HEK293 (cell line): Measurements from ENCODE around the gene LYZL2.

Source experiments
- KLF1 ChIP-seq: fragments of 450-650 bp; formaldehyde crosslinking; IDR thresholded peaks from 2 replicates; pipeline ENCODE4 v1.5.1; 2016; ENCODE audit warnings: missing biosample characterization, missing genetic modification characterization
- OVOL3 ChIP-seq: fragments of 450-650 bp; formaldehyde crosslinking; IDR thresholded peaks from 2 replicates; pipeline ENCODE4 v1.5.1; 2016; ENCODE audit warnings: missing biosample characterization, missing genetic modification characterization
- WT1 ChIP-seq: fragments of 450-650 bp; formaldehyde crosslinking; IDR thresholded peaks from 2 replicates; pipeline ENCODE4 v1.5.1; 2016; ENCODE audit warnings: missing biosample characterization, missing genetic modification characterization
- ZBTB21 ChIP-seq: fragments of 450-650 bp; formaldehyde crosslinking; IDR thresholded peaks from 2 replicates; pipeline ENCODE4 v1.5.1; 2017; ENCODE audit warnings: missing biosample characterization, missing genetic modification characterization
- ZEB2 ChIP-seq: fragments of 450-650 bp; formaldehyde crosslinking; IDR thresholded peaks from 2 replicates; pipeline ENCODE4 v1.5.1; 2016; ENCODE audit warnings: missing biosample characterization, missing genetic modification characterization
- ZNF10 ChIP-seq: fragments of 450-650 bp; formaldehyde crosslinking; IDR thresholded peaks from 2 replicates; pipeline ENCODE4 v1.5.1; 2017; ENCODE audit warnings: missing biosample characterization, missing genetic modification characterization
- ZNF629 ChIP-seq: fragments of 450-650 bp; formaldehyde crosslinking; IDR thresholded peaks from 2 replicates; pipeline ENCODE4 v1.5.1; 2017; ENCODE audit warnings: missing biosample characterization, missing genetic modification characterization
- ZNF677 ChIP-seq: fragments of 450-650 bp; IDR thresholded peaks from 2 replicates; pipeline ENCODE4 v1.5.0; 2018; ENCODE audit warnings: missing biosample characterization, mild to moderate bottlenecking, missing genetic modification characterization, moderate library complexity
- ZNF830 ChIP-seq: fragments of 450-650 bp; IDR thresholded peaks from 2 replicates; pipeline ENCODE4 v1.5.0; 2018; ENCODE audit warnings: missing biosample characterization, missing genetic modification characterization, low read depth, mild to moderate bottlenecking, moderate library complexity
- TF ChIP-seq, protein P1 (sequence below): fragments of 450-650 bp; formaldehyde crosslinking; IDR thresholded peaks from 2 replicates; pipeline ENCODE4 v1.5.1; 2016; ENCODE audit warnings: missing biosample characterization, missing genetic modification characterization
- TF ChIP-seq, protein P2 (sequence below): fragments of 450-650 bp; formaldehyde crosslinking; IDR thresholded peaks from 2 replicates; pipeline ENCODE4 v1.5.1; 2016; ENCODE audit warnings: missing biosample characterization, missing genetic modification characterization, low read depth
- TF ChIP-seq, protein P3 (sequence below): fragments of 450-650 bp; formaldehyde crosslinking; IDR thresholded peaks from 2 replicates; pipeline ENCODE4 v1.5.1; 2016; ENCODE audit warnings: missing biosample characterization, missing genetic modification characterization, low read depth
- TF ChIP-seq, protein P4 (sequence below): fragments of 450-650 bp; formaldehyde crosslinking; IDR thresholded peaks from 2 replicates; pipeline ENCODE4 v1.5.1; 2016; ENCODE audit warnings: missing biosample characterization, missing genetic modification characterization

DNA sequence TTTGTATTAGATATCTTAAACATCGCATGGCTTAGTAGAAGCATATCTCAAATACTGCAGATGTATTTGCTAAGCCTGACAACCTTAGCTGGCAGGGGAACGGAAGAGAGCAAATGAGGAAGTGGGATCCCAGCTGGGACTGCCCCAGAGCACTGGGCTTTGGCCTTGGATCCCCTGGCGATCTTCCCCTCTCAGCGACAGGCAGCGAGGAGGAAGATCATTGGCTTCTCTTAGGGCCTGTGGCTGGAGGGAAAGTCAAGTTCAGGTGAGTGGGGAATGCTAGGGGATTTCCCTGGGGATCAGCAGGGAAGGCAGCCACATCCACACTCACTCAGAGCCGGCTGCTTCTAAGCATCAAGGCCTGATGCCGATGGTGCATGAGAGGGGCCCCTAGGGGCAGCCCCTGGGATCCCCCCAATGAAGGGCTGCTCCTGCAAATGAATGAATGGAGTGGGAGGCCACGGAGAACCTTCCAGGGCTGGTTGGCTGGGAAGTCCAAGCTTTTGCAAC lies 42.0 kb downstream of the LYZL2 start:
- TF ChIP-seq ZNF10 (tag by site-specific recombination) (no peak), ZEB2 (tag by site-specific recombination) (no peak), KLF1 (tag by site-specific recombination) (no peak), ZNF677 (tag by site-specific recombination) (no peak), ZNF830 (tag by site-specific recombination) (no peak), ZNF629 (tag by site-specific recombination) (no peak), OVOL3 (no peak), WT1 (no peak), ZBTB21 (tag by site-specific recombination) (no peak)
- TF ChIP-seq, protein P1, sequence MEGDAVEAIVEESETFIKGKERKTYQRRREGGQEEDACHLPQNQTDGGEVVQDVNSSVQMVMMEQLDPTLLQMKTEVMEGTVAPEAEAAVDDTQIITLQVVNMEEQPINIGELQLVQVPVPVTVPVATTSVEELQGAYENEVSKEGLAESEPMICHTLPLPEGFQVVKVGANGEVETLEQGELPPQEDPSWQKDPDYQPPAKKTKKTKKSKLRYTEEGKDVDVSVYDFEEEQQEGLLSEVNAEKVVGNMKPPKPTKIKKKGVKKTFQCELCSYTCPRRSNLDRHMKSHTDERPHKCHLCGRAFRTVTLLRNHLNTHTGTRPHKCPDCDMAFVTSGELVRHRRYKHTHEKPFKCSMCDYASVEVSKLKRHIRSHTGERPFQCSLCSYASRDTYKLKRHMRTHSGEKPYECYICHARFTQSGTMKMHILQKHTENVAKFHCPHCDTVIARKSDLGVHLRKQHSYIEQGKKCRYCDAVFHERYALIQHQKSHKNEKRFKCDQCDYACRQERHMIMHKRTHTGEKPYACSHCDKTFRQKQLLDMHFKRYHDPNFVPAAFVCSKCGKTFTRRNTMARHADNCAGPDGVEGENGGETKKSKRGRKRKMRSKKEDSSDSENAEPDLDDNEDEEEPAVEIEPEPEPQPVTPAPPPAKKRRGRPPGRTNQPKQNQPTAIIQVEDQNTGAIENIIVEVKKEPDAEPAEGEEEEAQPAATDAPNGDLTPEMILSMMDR: no peak
- TF ChIP-seq, protein P2, sequence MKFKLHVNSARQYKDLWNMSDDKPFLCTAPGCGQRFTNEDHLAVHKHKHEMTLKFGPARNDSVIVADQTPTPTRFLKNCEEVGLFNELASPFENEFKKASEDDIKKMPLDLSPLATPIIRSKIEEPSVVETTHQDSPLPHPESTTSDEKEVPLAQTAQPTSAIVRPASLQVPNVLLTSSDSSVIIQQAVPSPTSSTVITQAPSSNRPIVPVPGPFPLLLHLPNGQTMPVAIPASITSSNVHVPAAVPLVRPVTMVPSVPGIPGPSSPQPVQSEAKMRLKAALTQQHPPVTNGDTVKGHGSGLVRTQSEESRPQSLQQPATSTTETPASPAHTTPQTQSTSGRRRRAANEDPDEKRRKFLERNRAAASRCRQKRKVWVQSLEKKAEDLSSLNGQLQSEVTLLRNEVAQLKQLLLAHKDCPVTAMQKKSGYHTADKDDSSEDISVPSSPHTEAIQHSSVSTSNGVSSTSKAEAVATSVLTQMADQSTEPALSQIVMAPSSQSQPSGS: no peak
- TF ChIP-seq, protein P3, sequence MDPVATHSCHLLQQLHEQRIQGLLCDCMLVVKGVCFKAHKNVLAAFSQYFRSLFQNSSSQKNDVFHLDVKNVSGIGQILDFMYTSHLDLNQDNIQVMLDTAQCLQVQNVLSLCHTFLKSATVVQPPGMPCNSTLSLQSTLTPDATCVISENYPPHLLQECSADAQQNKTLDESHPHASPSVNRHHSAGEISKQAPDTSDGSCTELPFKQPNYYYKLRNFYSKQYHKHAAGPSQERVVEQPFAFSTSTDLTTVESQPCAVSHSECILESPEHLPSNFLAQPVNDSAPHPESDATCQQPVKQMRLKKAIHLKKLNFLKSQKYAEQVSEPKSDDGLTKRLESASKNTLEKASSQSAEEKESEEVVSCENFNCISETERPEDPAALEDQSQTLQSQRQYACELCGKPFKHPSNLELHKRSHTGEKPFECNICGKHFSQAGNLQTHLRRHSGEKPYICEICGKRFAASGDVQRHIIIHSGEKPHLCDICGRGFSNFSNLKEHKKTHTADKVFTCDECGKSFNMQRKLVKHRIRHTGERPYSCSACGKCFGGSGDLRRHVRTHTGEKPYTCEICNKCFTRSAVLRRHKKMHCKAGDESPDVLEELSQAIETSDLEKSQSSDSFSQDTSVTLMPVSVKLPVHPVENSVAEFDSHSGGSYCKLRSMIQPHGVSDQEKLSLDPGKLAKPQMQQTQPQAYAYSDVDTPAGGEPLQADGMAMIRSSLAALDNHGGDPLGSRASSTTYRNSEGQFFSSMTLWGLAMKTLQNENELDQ: no peak
- TF ChIP-seq, protein P4, sequence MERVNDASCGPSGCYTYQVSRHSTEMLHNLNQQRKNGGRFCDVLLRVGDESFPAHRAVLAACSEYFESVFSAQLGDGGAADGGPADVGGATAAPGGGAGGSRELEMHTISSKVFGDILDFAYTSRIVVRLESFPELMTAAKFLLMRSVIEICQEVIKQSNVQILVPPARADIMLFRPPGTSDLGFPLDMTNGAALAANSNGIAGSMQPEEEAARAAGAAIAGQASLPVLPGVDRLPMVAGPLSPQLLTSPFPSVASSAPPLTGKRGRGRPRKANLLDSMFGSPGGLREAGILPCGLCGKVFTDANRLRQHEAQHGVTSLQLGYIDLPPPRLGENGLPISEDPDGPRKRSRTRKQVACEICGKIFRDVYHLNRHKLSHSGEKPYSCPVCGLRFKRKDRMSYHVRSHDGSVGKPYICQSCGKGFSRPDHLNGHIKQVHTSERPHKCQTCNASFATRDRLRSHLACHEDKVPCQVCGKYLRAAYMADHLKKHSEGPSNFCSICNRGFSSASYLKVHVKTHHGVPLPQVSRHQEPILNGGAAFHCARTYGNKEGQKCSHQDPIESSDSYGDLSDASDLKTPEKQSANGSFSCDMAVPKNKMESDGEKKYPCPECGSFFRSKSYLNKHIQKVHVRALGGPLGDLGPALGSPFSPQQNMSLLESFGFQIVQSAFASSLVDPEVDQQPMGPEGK (tag by site-specific recombination): no peak
